Right forelimb (tissue), 1 donor: ENCODE data around the gene SLC7A10.
A peak's percentile ranks its signal among the peaks of the same experiment; 100 is the strongest.
"Not testable (repeated sequence)": the region's sequence is repeated elsewhere in the genome, so short reads cannot be mapped to it uniquely, and the experiment has no call there.

Source experiments
- DNase-seq: peaks from one replicate; pipeline ENCODE4 v3.0.0-alpha.2; 2018

Gene SLC7A10

GRCh38 chr19:33215438-33216197 is 10.0 kb downstream of the SLC7A10 start:
- no peak for DNase-seq

GRCh38 chr19:33214596-33214995 is 11.1 kb downstream of the SLC7A10 start:
- DNase-seq, result no peak

- DNase-seq, result no peak
Observed at GRCh38 chr19:33212436-33213172, 13.0 kb downstream of the SLC7A10 start.

GRCh38 chr19:33211794-33212435 is 13.7 kb downstream of the SLC7A10 start:
- peak; percentile 74 for DNase-seq

GRCh38 chr19:33210266-33210940 is 15.2 kb downstream of the SLC7A10 start:
- DNase-seq, result no peak

GRCh38 chr19:33209850-33210230 is 15.8 kb downstream of the SLC7A10 start:
- DNase-seq, result not testable (repeated sequence)

- DNase-seq, result no peak
Observed at GRCh38 chr19:33208904-33209849, 16.5 kb downstream of the SLC7A10 start.

GRCh38 chr19:33208371-33208895 is 17.2 kb downstream of the SLC7A10 start:
- DNase-seq, result no peak

- DNase-seq, result no peak
Observed at GRCh38 chr19:33207903-33208302, 17.7 kb downstream of the SLC7A10 start.

- no peak for DNase-seq
Observed at GRCh38 chr19:33207040-33207620, 18.5 kb downstream of the SLC7A10 start.

- no peak for DNase-seq
Observed at GRCh38 chr19:33206261-33207039, 19.2 kb downstream of the SLC7A10 start.

GRCh38 chr19:33205531-33206260 is 20.0 kb downstream of the SLC7A10 start:
- DNase-seq, result no peak

- DNase-seq, result no peak
Observed at GRCh38 chr19:33205110-33205509, 20.5 kb downstream of the SLC7A10 start.

- no peak for DNase-seq
Observed at GRCh38 chr19:33204136-33204973, 21.3 kb downstream of the SLC7A10 start.

GRCh38 chr19:33203529-33203928 is 22.1 kb downstream of the SLC7A10 start:
- DNase-seq, result no peak

GRCh38 chr19:33202546-33203507 is 22.8 kb downstream of the SLC7A10 start:
- no peak for DNase-seq

- DNase-seq, result no peak
Observed at GRCh38 chr19:33201886-33202545, 23.6 kb downstream of the SLC7A10 start.
